SK-N-MC (cell line): Measurements from ENCODE around the gene TRIM9.

ENCODE experiments used
- DNase-seq: peaks from one replicate; pipeline ENCODE4 v3.0.0-alpha.2; 2011; ENCODE audit warnings: low read depth, low spot score
- H3K27ac ChIP-seq: fragments of 200-600 bp; sonication (generic); 2 replicates; pipeline ENCODE4 v1.5.1; 2016; ENCODE audit warnings: mixed run types
- H3K36me3 ChIP-seq: fragments of 200-600 bp; sonication (generic); 2 replicates; pipeline ENCODE4 v1.6.1; 2017; ENCODE audit warnings: antibody characterized with exemption, low read length, mixed read lengths; ENCODE audit not compliant: insufficient read depth
- H3K4me3 ChIP-seq: fragments of 200-600 bp; sonication (generic); 2 replicates; pipeline ENCODE4 v1.5.1; 2016
- H3K9ac ChIP-seq: fragments of 200-600 bp; sonication (generic); 2 replicates; pipeline ENCODE4 v1.8.0; 2017; ENCODE audit warnings: mixed run types, mixed read lengths; ENCODE audit not compliant: insufficient read length
- H3K9me3 ChIP-seq: fragments of 200-600 bp; sonication (generic); 2 replicates; pipeline ENCODE4 v1.6.1; 2017; ENCODE audit warnings: low read depth, mild to moderate bottlenecking, antibody characterized with exemption, low read length, moderate library complexity, mixed read lengths
- EZH2 ChIP-seq: fragments of 200-600 bp; sonication (generic); IDR thresholded peaks from one replicate; pipeline ENCODE4 v1.6.1; 2017; ENCODE audit warnings: antibody characterized with exemption
- FOXP2 ChIP-seq: optimal IDR thresholded peaks from 2 replicates; pipeline ENCODE3; 2011; ENCODE audit warnings: mild to moderate bottlenecking, moderate library complexity; ENCODE audit not compliant: insufficient read depth; ENCODE audit errors: extremely low read length, control extremely low read depth
- POLR2AphosphoS5 ChIP-seq: IDR thresholded peaks from 2 replicates; pipeline ENCODE4 v1.6.1; 2012; ENCODE audit warnings: mild to moderate bottlenecking, low read depth, low read length, borderline replicate concordance

The TRIM9 gene

GRCh38 chr14:51028361-51028760 is 66.5 kb downstream of the TRIM9 start:
- Histone ChIP-seq H3K36me3 (no peaks in the 10 kb centered on the region), H3K4me3 (no peak overlapping the region), H3K9ac (no peak overlapping the region), H3K9me3 (no peaks in the 10 kb centered on the region), H3K27ac (no peak overlapping the region)
- DNase-seq: no peak
- TF ChIP-seq POLR2AphosphoS5 (no peak), EZH2 (no peak), FOXP2 (no peak)

GRCh38 chr14:51024377-51024776 is 70.5 kb downstream of the TRIM9 start:
- Histone ChIP-seq H3K4me3 (peak overlapping the region; percentile 42), H3K9me3 (no peaks in the 10 kb centered on the region), H3K27ac (peak overlapping the region; percentile 87), H3K9ac (peak overlapping the region; percentile 52), H3K36me3 (no peaks in the 10 kb centered on the region)
- TF ChIP-seq EZH2 (no peak), POLR2AphosphoS5 (no peak), FOXP2 (no peak)
- DNase-seq: no peak

DNA sequence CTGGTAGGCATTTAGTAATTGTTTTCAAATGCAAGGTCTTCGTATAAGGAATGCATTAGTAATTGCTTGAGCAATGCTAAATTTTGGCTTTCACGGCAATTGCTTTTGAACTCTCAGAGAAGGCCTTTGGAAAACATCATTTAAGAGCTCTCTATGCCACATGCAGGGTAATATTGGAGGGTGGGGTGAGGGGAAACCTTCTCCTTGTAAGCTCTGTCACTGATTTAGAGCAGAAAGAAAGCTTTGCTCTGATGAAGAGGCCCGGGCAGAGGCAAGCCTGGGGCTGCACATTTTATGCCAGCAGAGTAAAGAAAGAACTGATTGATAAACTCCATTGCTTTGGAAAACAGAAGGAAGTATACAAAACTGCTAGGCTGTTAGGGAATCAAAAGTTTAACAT is 70.9 kb downstream of the TRIM9 start:
- DNase-seq: no peak

DNA sequence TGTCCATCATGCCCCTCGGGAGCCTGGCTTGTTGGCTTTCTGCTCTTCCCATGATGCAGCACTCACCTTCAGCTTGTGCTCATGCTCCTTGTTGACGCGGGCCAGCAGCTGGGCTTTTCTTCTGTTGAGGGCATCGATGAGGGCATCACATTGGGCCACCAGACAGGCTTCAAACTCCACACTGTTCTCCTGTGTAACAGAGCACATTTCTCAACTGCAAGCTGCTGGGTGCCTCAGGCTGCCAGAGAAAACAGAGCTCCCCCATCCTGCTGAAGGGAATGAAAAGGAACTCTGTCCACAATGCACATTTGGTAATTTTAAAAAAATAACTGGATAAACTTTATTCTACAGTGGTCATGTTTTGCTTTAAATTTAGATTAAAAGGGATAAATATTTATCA is 72.1 kb downstream of the TRIM9 start:
- no peak overlapping the region for H3K27ac ChIP-seq
- DNase-seq: no peak
- no peak overlapping the region for H3K9ac ChIP-seq
- no peak overlapping the region for H3K4me3 ChIP-seq
- H3K36me3 ChIP-seq: no peaks in the 10 kb centered on the region
- no peak for TF ChIP-seq FOXP2
- no peak for TF ChIP-seq POLR2AphosphoS5
- TF ChIP-seq EZH2: no peak
- no peaks in the 10 kb centered on the region for H3K9me3 ChIP-seq

More for the DNA sequence above, 70.9 kb downstream of the TRIM9 start:
- Histone ChIP-seq H3K4me3 (peak overlapping the region; percentile 42), H3K9ac (peak overlapping the region; percentile 52), H3K9me3 (no peaks in the 10 kb centered on the region), H3K27ac (peak overlapping the region; percentile 87), H3K36me3 (no peaks in the 10 kb centered on the region)
- TF ChIP-seq POLR2AphosphoS5 (no peak), FOXP2 (no peak), EZH2 (no peak)

- H3K9me3 ChIP-seq: no peaks in the 10 kb centered on the region
- H3K4me3 ChIP-seq: no peak overlapping the region
- H3K36me3 ChIP-seq: no peaks in the 10 kb centered on the region
- H3K27ac ChIP-seq: no peak overlapping the region
- DNase-seq: no peak
- no peak overlapping the region for H3K9ac ChIP-seq
- TF ChIP-seq FOXP2 (no peak), POLR2AphosphoS5 (no peak)
These were observed 74.7 kb downstream of the TRIM9 start for GRCh38 chr14:51020024-51020710.

GRCh38 chr14:51019089-51019488 is 75.8 kb downstream of the TRIM9 start:
- no peak overlapping the region for H3K9ac ChIP-seq

DNA sequence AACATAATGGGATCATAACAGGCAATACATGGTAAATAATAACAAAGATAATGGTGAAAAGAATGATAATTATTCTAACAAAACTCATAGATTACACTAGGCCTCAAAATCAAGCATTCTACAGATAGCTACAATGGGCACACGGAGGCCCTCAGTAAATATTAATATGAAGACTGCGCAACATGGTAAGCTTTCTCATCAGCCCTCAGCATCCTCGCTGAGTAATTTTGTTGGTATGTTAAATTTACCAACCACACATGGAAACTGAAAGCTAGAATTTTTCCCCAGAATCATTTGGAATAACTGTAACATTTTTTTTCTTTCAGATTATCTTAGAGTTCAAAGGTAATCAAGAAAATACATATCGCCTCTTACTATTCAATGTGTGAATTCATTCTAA is 76.4 kb downstream of the TRIM9 start:
- TF ChIP-seq EZH2: no peak
- TF ChIP-seq POLR2AphosphoS5: no peak
- TF ChIP-seq FOXP2: no peak
- DNase-seq: no peak
- Histone ChIP-seq H3K4me3 (no peak overlapping the region), H3K27ac (no peak overlapping the region), H3K36me3 (no peaks in the 10 kb centered on the region), H3K9ac (no peak overlapping the region), H3K9me3 (no peaks in the 10 kb centered on the region)

More at GRCh38 chr14:51019089-51019488, 75.8 kb downstream of the TRIM9 start:
- TF ChIP-seq FOXP2 (no peak), POLR2AphosphoS5 (no peak), EZH2 (no peak)
- Histone ChIP-seq H3K9me3 (no peaks in the 10 kb centered on the region), H3K27ac (no peak overlapping the region), H3K4me3 (no peak overlapping the region), H3K36me3 (no peaks in the 10 kb centered on the region)
- no peak for DNase-seq

DNA sequence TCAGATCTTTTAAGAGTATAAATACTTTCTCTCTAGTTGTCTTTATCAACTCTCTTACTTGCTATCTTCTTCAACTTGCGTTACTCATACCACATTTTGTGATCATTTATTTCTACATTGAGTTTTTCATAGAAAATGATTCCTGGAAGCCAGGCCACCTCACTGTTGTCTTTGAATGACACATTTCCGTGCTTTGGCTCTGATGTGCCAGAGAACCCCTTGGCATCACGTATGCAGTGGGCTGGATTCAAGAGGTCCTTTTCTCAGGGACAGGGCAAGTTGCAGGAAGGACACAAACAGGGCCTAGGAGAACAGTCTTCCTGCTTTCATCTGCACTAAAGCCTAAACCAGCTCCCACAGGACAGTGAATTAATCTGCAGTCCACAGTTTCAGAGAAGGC is 80.3 kb downstream of the TRIM9 start:
- H3K9me3 ChIP-seq: no peaks in the 10 kb centered on the region
- DNase-seq: no peak
- H3K36me3 ChIP-seq: no peaks in the 10 kb centered on the region
- no peak overlapping the region for H3K4me3 ChIP-seq
- H3K9ac ChIP-seq: no peak overlapping the region
- TF ChIP-seq FOXP2: no peak
- no peak for TF ChIP-seq POLR2AphosphoS5
- TF ChIP-seq EZH2: no peak
- H3K27ac ChIP-seq: no peak overlapping the region

GRCh38 chr14:51014086-51014485 is 80.8 kb downstream of the TRIM9 start:
- no peak for TF ChIP-seq EZH2
- TF ChIP-seq FOXP2: no peak
- TF ChIP-seq POLR2AphosphoS5: no peak
- no peak overlapping the region for H3K27ac ChIP-seq
- H3K9ac ChIP-seq: no peak overlapping the region

More at GRCh38 chr14:51014086-51014485, 80.8 kb downstream of the TRIM9 start:
- no peak for DNase-seq
- Histone ChIP-seq H3K9me3 (no peaks in the 10 kb centered on the region), H3K36me3 (no peaks in the 10 kb centered on the region), H3K4me3 (no peak overlapping the region)
